GM12864 (cell line): ENCODE measurements around the gene OR10J1.
"Not testable (repeated sequence)": the region's sequence is repeated elsewhere in the genome, so short reads cannot be mapped to it uniquely, and the experiment has no call there.

Experiments used
- DNase-seq: peaks from one replicate; pipeline ENCODE4 v3.0.0-alpha.2; 2011; ENCODE audit warnings: low read depth
- H3K4me3 ChIP-seq: 2 replicates; pipeline ENCODE4 v1.5.1; 2011; ENCODE audit warnings: mild to moderate bottlenecking, low read depth, low read length, control low read depth
- CTCF ChIP-seq: IDR thresholded peaks from 2 replicates; pipeline ENCODE4 v1.5.1; 2011; ENCODE audit warnings: low read depth, mild to moderate bottlenecking, moderate library complexity, low read length, control low read depth, inconsistent platforms; ENCODE audit errors: missing control alignments

Gene OR10J1

GRCh38 chr1:159431904-159432303 is 7.6 kb upstream of the OR10J1 start, which contains the start of gene OR10J4:
OR10J4 (plus strand) TSS chr1:159432204.
- no peak for TF ChIP-seq CTCF

GRCh38 chr1:159436469-159436868 is 3.1 kb upstream of the OR10J1 start:
- DNase-seq = no peak
- TF ChIP-seq CTCF = no peak
- no peak overlapping the region for H3K4me3 ChIP-seq

More at GRCh38 chr1:159431904-159432303, 7.6 kb upstream of the OR10J1 start, which contains the start of gene OR10J4:
- H3K4me3 ChIP-seq = no peak within 1 kb of the TSS
- DNase-seq = no peak

- no peak for TF ChIP-seq CTCF
- H3K4me3 ChIP-seq = no peak overlapping the region
- DNase-seq = no peak
Observed at GRCh38 chr1:159441360-159441759, 1.8 kb downstream of the OR10J1 start.

GRCh38 chr1:159442428-159442827 is 2.9 kb downstream of the OR10J1 start:
- H3K4me3 ChIP-seq = no peak overlapping the region
- DNase-seq = no peak
- TF ChIP-seq CTCF = no peak

GRCh38 chr1:159443066-159443750 is 3.7 kb downstream of the OR10J1 start:
- no peak for TF ChIP-seq CTCF
- H3K4me3 ChIP-seq = no peak overlapping the region
- no peak for DNase-seq

- DNase-seq = no peak
- H3K4me3 ChIP-seq = no peak overlapping the region
- TF ChIP-seq CTCF = no peak
Observed at GRCh38 chr1:159444511-159444910, 5.0 kb downstream of the OR10J1 start.

GRCh38 chr1:159448181-159448580 is 8.7 kb downstream of the OR10J1 start:
- no peak for TF ChIP-seq CTCF
- no peak for DNase-seq
- H3K4me3 ChIP-seq = no peak overlapping the region

- not testable (repeated sequence) for H3K4me3 ChIP-seq, DNase-seq
Observed at GRCh38 chr1:159449605-159450004, 10.1 kb downstream of the OR10J1 start.
